H1 (cell line): ENCODE data around the gene LTBP1. TPM values are rescaled to one million over a fixed set of nuclear protein-coding genes. Genes with fewer than 3 reads are reported as not detected.

Experiments used
- CTCF ChIA-PET: fragments of 300-600 bp; sonication (Branson Sonifier 250); formaldehyde crosslinking; loops from one replicate; lab custom pipeline; 2021; ENCODE audit not compliant: partially characterized antibody; lab: Charles Lee
- POLR2A ChIA-PET: fragments of 300-600 bp; sonication (Branson Sonifier 250); formaldehyde crosslinking; loops from one replicate; lab custom pipeline; 2021; ENCODE audit warnings: inconsistent platforms; ENCODE audit not compliant: partially characterized antibody; lab: Charles Lee
- DNase-seq, 2 experiments: peaks; one replicate each; pipeline versions ENCODE4 v3.0.0 to v3.0.0-alpha.2; 2010 to 2022; ENCODE audit warnings: low spot score in 2 of 2, low read depth in 1 of 2, mixed read lengths in 1 of 2
- FAIRE-seq: peaks from 2 replicates; lab custom pipeline; 2011; peaks lifted over from hg19 to GRCh38; lab: Jason Lieb, UNC
- H2AFZ ChIP-seq: 2 replicates; pipeline ENCODE4 v1.8.1; 2012; ENCODE audit warnings: low read length, inconsistent platforms
- H2AK5ac ChIP-seq: 2 replicates; pipeline ENCODE4 v1.6.1; 2013; ENCODE audit warnings: low read depth, low read length
- H2BK120ac ChIP-seq: replicated peaks from 2 replicates; pipeline ENCODE3; 2013; ENCODE audit warnings: low read depth, low read length, inconsistent platforms
- H2BK12ac ChIP-seq: 2 replicates; pipeline ENCODE4 v1.6.1; 2013; ENCODE audit warnings: low read depth, low read length
- H2BK15ac ChIP-seq: 2 replicates; pipeline ENCODE4 v1.6.1; 2013; ENCODE audit warnings: low read length
- H2BK20ac ChIP-seq: 2 replicates; pipeline ENCODE4 v1.6.1; 2013; ENCODE audit warnings: low read length
- H2BK5ac ChIP-seq: 2 replicates; pipeline ENCODE4 v1.6.1; 2013; ENCODE audit warnings: low read depth, low read length
- H3K14ac ChIP-seq: 2 replicates; pipeline ENCODE4 v1.6.1; 2013; ENCODE audit warnings: inconsistent platforms; ENCODE audit not compliant: insufficient read length
- H3K18ac ChIP-seq: 2 replicates; pipeline ENCODE4 v1.6.1; 2013; ENCODE audit warnings: low read length; ENCODE audit errors: extremely low read depth
- H3K23ac ChIP-seq: 2 replicates; pipeline ENCODE4 v1.6.1; 2013; ENCODE audit warnings: inconsistent platforms; ENCODE audit not compliant: insufficient read length
- H3K23me2 ChIP-seq: 2 replicates; pipeline ENCODE4 v1.6.1; 2013; ENCODE audit warnings: low read depth, low read length
- H3K27ac ChIP-seq: 2 replicates; pipeline ENCODE4 v1.6.1; 2011; ENCODE audit warnings: low read depth, low read length, inconsistent platforms
- H3K27me3 ChIP-seq, 4 experiments: replicated peaks in 1 of 4; 1 replicate in 1 of 4; 2 replicates in 3 of 4; pipeline versions ENCODE4 v1.6.1 to v1.8.1; 2011 to 2013; ENCODE audit warnings: low read length in 3 of 4, mild to moderate bottlenecking in 3 of 4, inconsistent platforms in 2 of 4, mixed read lengths in 2 of 4, moderate library complexity in 1 of 4; ENCODE audit not compliant: control insufficient read depth in 3 of 4, insufficient read depth in 3 of 4; ENCODE audit errors: extremely low read depth in 1 of 4
- H3K36me3 ChIP-seq, 4 experiments: 2 replicates each; pipeline versions ENCODE4 v1.6.1 to v1.8.1; 2011 to 2013; ENCODE audit warnings: mild to moderate bottlenecking in 4 of 4, low read length in 3 of 4, moderate library complexity in 2 of 4, control low read depth in 1 of 4, inconsistent platforms in 1 of 4; ENCODE audit not compliant: insufficient read depth in 4 of 4, control insufficient read depth in 2 of 4
- H3K4ac ChIP-seq: replicated peaks from 2 replicates; pipeline ENCODE3; 2013; ENCODE audit warnings: low read length, low read depth, mixed read lengths, inconsistent platforms; ENCODE audit not compliant: insufficient read length
- H3K4me1 ChIP-seq, 4 experiments: replicated peaks in 1 of 4; 1 replicate in 1 of 4; 2 replicates in 3 of 4; pipeline versions ENCODE4 v1.6.1 to v1.8.1; 2011 to 2013; ENCODE audit warnings: low read length in 3 of 4, inconsistent platforms in 2 of 4, mixed read lengths in 1 of 4; ENCODE audit not compliant: insufficient read depth in 4 of 4, control insufficient read depth in 3 of 4
- H3K4me2 ChIP-seq, 2 experiments: 2 replicates each; pipeline versions ENCODE4 v1.6.1 to v1.8.1; 2011 to 2013; ENCODE audit warnings: low read depth in 2 of 2, low read length in 2 of 2, control low read depth in 1 of 2, inconsistent platforms in 1 of 2, mild to moderate bottlenecking in 1 of 2; ENCODE audit not compliant: insufficient read depth in 1 of 2
- H3K4me3 ChIP-seq, 4 experiments: fragments of 200-600, 300-600 bp in 1 of 4; sonication (generic), shearing (Covaris generic), sonication (Bioruptor Twin) in 1 of 4; 2 replicates each; pipeline versions ENCODE4 v1.5.1 to v1.8.1; 2011 to 2016; ENCODE audit warnings: low read length in 4 of 4, low read depth in 3 of 4, control low read depth in 2 of 4, inconsistent platforms in 2 of 4, mild to moderate bottlenecking in 2 of 4, mixed read lengths in 1 of 4, moderate library complexity in 1 of 4; ENCODE audit not compliant: insufficient read depth in 2 of 4; ENCODE audit errors: extremely low read depth in 1 of 4
- H3K56ac ChIP-seq: replicated peaks from 2 replicates; pipeline ENCODE3; 2013; ENCODE audit warnings: low read depth, mild to moderate bottlenecking, mixed read lengths, low read length, inconsistent platforms; ENCODE audit not compliant: insufficient read length
- H3K79me1 ChIP-seq: 2 replicates; pipeline ENCODE4 v1.6.1; 2013; ENCODE audit warnings: low read depth, low read length, control low read depth
- H3K79me2 ChIP-seq, 2 experiments: 2 replicates each; pipeline versions ENCODE4 v1.6.1 to v1.8.1; 2012 to 2013; ENCODE audit warnings: low read length in 2 of 2, mild to moderate bottlenecking in 2 of 2, inconsistent platforms in 1 of 2; ENCODE audit not compliant: insufficient read depth in 2 of 2, control insufficient read depth in 1 of 2
- H3K9ac ChIP-seq, 4 experiments: replicated peaks in 1 of 4; 1 replicate in 1 of 4; 2 replicates in 3 of 4; pipeline versions ENCODE4 v1.6.1 to v1.8.1; 2011 to 2013; ENCODE audit warnings: low read depth in 3 of 4, low read length in 3 of 4, control low read depth in 2 of 4, mild to moderate bottlenecking in 2 of 4, moderate library complexity in 2 of 4, inconsistent platforms in 1 of 4; ENCODE audit errors: extremely low read depth in 1 of 4
- H3K9me3 ChIP-seq, 2 experiments: 2 replicates each; pipeline versions ENCODE4 v1.6.1 to v1.8.1; 2012 to 2013; ENCODE audit warnings: mild to moderate bottlenecking in 2 of 2, moderate library complexity in 2 of 2, control low read depth in 1 of 2, inconsistent platforms in 1 of 2, low read depth in 1 of 2, low read length in 1 of 2, mixed read lengths in 1 of 2; ENCODE audit not compliant: insufficient read depth in 2 of 2
- H4K20me1 ChIP-seq, 2 experiments: replicated peaks in 1 of 2; 2 replicates each; pipeline versions ENCODE3 to v1.8.1; 2011 to 2013; ENCODE audit warnings: inconsistent platforms in 2 of 2, low read length in 2 of 2, mild to moderate bottlenecking in 1 of 2; ENCODE audit not compliant: insufficient read depth in 2 of 2, control insufficient read depth in 1 of 2
- H4K5ac ChIP-seq: 2 replicates; pipeline ENCODE4 v1.6.1; 2013; ENCODE audit warnings: low read length, low read depth, mixed read lengths, inconsistent platforms; ENCODE audit not compliant: insufficient read length
- H4K8ac ChIP-seq: 2 replicates; pipeline ENCODE4 v1.8.0; 2013; ENCODE audit warnings: mild to moderate bottlenecking, moderate library complexity, low read length, inconsistent platforms; ENCODE audit not compliant: insufficient read depth; ENCODE audit errors: extremely low read depth
- H4K91ac ChIP-seq: replicated peaks from 2 replicates; pipeline ENCODE3; 2013; ENCODE audit warnings: low read length, mixed read lengths, inconsistent platforms; ENCODE audit not compliant: insufficient read length
- PHF8 ChIP-seq: fragments of 200-600 bp; sonication (generic); conservative IDR thresholded peaks from 2 replicates; pipeline ENCODE4 v1.7.1; 2012; ENCODE audit warnings: low read depth, mild to moderate bottlenecking, inconsistent platforms, low read length, moderate library complexity
- RBBP5 ChIP-seq: IDR thresholded peaks from 2 replicates; pipeline ENCODE4 v1.7.1; 2012; ENCODE audit warnings: low read depth, mild to moderate bottlenecking, inconsistent platforms, low read length, moderate library complexity, borderline replicate concordance
- SIN3A ChIP-seq, 2 experiments: IDR thresholded peaks in 1 of 2; conservative IDR thresholded peaks in 1 of 2; 2 replicates each; pipeline ENCODE4 v1.6.1; 2011 to 2012; ENCODE audit warnings: low read length in 2 of 2, improper control_type of control experiment in 1 of 2, low read depth in 1 of 2, mild to moderate bottlenecking in 1 of 2
- ZNF274 ChIP-seq: IDR thresholded peaks from 2 replicates; pipeline ENCODE4 v1.7.0; 2012; ENCODE audit warnings: low read length, borderline replicate concordance; ENCODE audit errors: extremely low read depth
- WGBS, 2 experiments: shearing (Covaris generic) in 1 of 2; methylation state at CpG; one replicate each; pipeline versions ENCODE4 v1.1.6 to v1.1.7; 2013 to 2015; ENCODE audit warnings: low lambda C conversion rate in 2 of 2, mixed read lengths in 2 of 2, inconsistent platforms in 1 of 2, low coverage in 1 of 2, missing lambda C conversion rate in 1 of 2; ENCODE audit not compliant: insufficient replicate concordance in 2 of 2, insufficient coverage in 1 of 2, insufficient read length in 1 of 2; ENCODE audit errors: extremely low coverage in 1 of 2, missing lambda C conversion rate in 1 of 2; 5-methylcytosine and 5-hydroxymethylcytosine counted together
- polyA plus RNA-seq, 7 experiments: library from polyadenylated mRNA; depleted of rRNA in 3 of 7; stranded (reverse) in 5 of 7; unstranded in 2 of 7; fragments of >200 nt in 5 of 7; fragments of 200-250 nt in 2 of 7; gene quantifications; 1 replicate in 5 of 7; 2 replicates in 1 of 7; 4 replicates in 1 of 7; pipeline versions ENCODE4 v1.2.1 to v1.2.3, GENCODE V29; 2011 to 2013; ENCODE audit warnings: missing spikeins in 2 of 7, mixed read lengths in 2 of 7
- total RNA-seq: library from RNA; stranded (reverse); fragmentation: NEBNext Ultra II Directional; extraction: Animal tissue kit (Norgen Biotek cat#: 25700); gene quantifications from 2 replicates; pipeline ENCODE4 v1.2.1, GENCODE V29; 2021

Gene LTBP1
- total and polyA plus RNA-seq, 2 of the 8 experiments (the other 6 are each of a cell fraction or from before 2014, with no cell fraction given): 15.4 to 24.7 TPM

- Histone ChIP-seq H3K27ac (no peak overlapping the region), H2AFZ (no peak overlapping the region), H4K5ac (no peak overlapping the region), H3K4me1 (peaks cover 0 to 3% (median 1%) of the 10 kb centered on the region in 4 experiments; a peak in 3 of 7 replicates), H4K20me1 (no peaks in the 10 kb centered on the region), H4K8ac (no peak overlapping the region), H4K91ac (no peak overlapping the region), H3K56ac (no peak overlapping the region), H3K4ac (no peak overlapping the region), H2BK15ac (no peak overlapping the region), H3K14ac (no peak overlapping the region), H2BK5ac (no peak overlapping the region), H2BK20ac (no peak overlapping the region), H2AK5ac (no peak overlapping the region), H3K79me2 (no peaks in the 10 kb centered on the region), H3K23me2 (no peaks in the 10 kb centered on the region), H3K36me3 (no peaks in the 10 kb centered on the region), H3K4me3 (no peak overlapping the region), H3K23ac (no peak overlapping the region), H3K9ac (no peak overlapping the region), H3K9me3 (no peaks in the 10 kb centered on the region), H3K18ac (no peak overlapping the region), H3K4me2 (no peak overlapping the region), H2BK120ac (no peak overlapping the region), H3K27me3 (no peaks in the 10 kb centered on the region), H2BK12ac (no peak overlapping the region), H3K79me1 (no peaks in the 10 kb centered on the region)
- FAIRE-seq: no peak
- ChIA-PET POLR2A (no interaction called here), CTCF (interaction anchor here (1.1 to 1.5 kb wide), 3 partner anchors 12 to 125 kb away, joined by 3 read pairs; no protein-coding TSS in a partner anchor)
- 84% methylated on average over 10 of the region's 10 CpGs; no CpG with 5 or more reads in 1 of the 2 experiments for WGBS, 2 experiments
- peak in 1 of 2 experiments; percentile 13 for DNase-seq
- TF ChIP-seq RBBP5 (no peak), SIN3A (conservative IDR thresholded peaks at IDR 0.05 in 1 of 2, IDR thresholded peaks at IDR 0.05 in 1 of 2; ENCODE audit: low read depth in 1 of 2, low read length in 2 of 2) (no peak), PHF8 (no peak), ZNF274 (no peak)
These were observed 123.3 kb downstream of the LTBP1 start for GRCh38 chr2:33069894-33070651.
